Measurements from ENCODE around the gene RAB31. TPM values are rescaled to one million over a fixed set of nuclear protein-coding genes. Genes with fewer than 3 reads are reported as not detected.

Gene RAB31
- total RNA-seq, 3 donors from 2014 or later = 12.8 to 58.5 (median 27.4) TPM

GRCh38 chr18:9858642-9859041 lies 150.5 kb downstream of the RAB31 start:
- H3K36me3 ChIP-seq (ENCODE audit: low read depth) = no peaks in the 10 kb centered on the region
- intact Hi-C loops (cut with DNase I, micrococcal nuclease) = no loop called here
- no peaks in the 10 kb centered on the region for H3K9me3 ChIP-seq
- DNase-seq (no peak), ATAC-seq (no peak)
- TF ChIP-seq CTCF (IDR thresholded peaks at IDR 0.05) = no peak
- H3K4me1 ChIP-seq (ENCODE audit: low read depth) = no peaks in the 10 kb centered on the region
- H3K4me3 ChIP-seq = no peak overlapping the region

- TF ChIP-seq CTCF (IDR thresholded peaks at IDR 0.05) = no peak
- Histone ChIP-seq H3K4me1 (ENCODE audit: low read depth) (no peaks in the 10 kb centered on the region), H3K4me3 (no peak overlapping the region), H3K36me3 (ENCODE audit: low read depth) (no peaks in the 10 kb centered on the region), H3K9me3 (no peaks in the 10 kb centered on the region)
- intact Hi-C loops (cut with DNase I, micrococcal nuclease) = no loop called here
- no peak for DNase-seq
- no peak for ATAC-seq
Observed at GRCh38 chr18:9859232-9859631, 151.1 kb downstream of the RAB31 start.

- H3K4me1 ChIP-seq (ENCODE audit: low read depth) = no peaks in the 10 kb centered on the region
- H3K36me3 ChIP-seq (ENCODE audit: low read depth) = no peaks in the 10 kb centered on the region
- no peak overlapping the region for H3K4me3 ChIP-seq
- no peak for DNase-seq
- peaks cover 5% of the 10 kb centered on the region for H3K9me3 ChIP-seq
- TF ChIP-seq CTCF (IDR thresholded peaks at IDR 0.05) = no peak
- no peak for ATAC-seq
- intact Hi-C loops (cut with DNase I, micrococcal nuclease) = no loop called here
Observed at GRCh38 chr18:9860682-9861081, 152.6 kb downstream of the RAB31 start.

GRCh38 chr18:9861157-9861556 lies 153.1 kb downstream of the RAB31 start:
- Histone ChIP-seq H3K4me1 (ENCODE audit: low read depth) (no peaks in the 10 kb centered on the region), H3K36me3 (ENCODE audit: low read depth) (no peaks in the 10 kb centered on the region), H3K4me3 (no peak overlapping the region), H3K9me3 (peaks cover 6% of the 10 kb centered on the region)
- no peak for TF ChIP-seq CTCF (IDR thresholded peaks at IDR 0.05)
- no peak for ATAC-seq
- intact Hi-C loops (cut with DNase I, micrococcal nuclease) = no loop called here
- DNase-seq = no peak

GRCh38 chr18:9861933-9862332 lies 153.8 kb downstream of the RAB31 start:
- Histone ChIP-seq H3K36me3 (ENCODE audit: low read depth) (no peaks in the 10 kb centered on the region), H3K9me3 (peaks cover 6% of the 10 kb centered on the region), H3K4me1 (ENCODE audit: low read depth) (no peaks in the 10 kb centered on the region), H3K4me3 (no peak overlapping the region)
- ATAC-seq = no peak
- DNase-seq = no peak
- intact Hi-C loops (cut with DNase I, micrococcal nuclease) = no loop called here
- TF ChIP-seq CTCF (IDR thresholded peaks at IDR 0.05) = no peak

- ATAC-seq = no peak
- no peak for DNase-seq
- TF ChIP-seq CTCF (IDR thresholded peaks at IDR 0.05) = no peak
- intact Hi-C loops (cut with DNase I, micrococcal nuclease) = no loop called here
- Histone ChIP-seq H3K4me1 (ENCODE audit: low read depth) (no peaks in the 10 kb centered on the region), H3K36me3 (ENCODE audit: low read depth) (no peaks in the 10 kb centered on the region), H3K9me3 (peaks cover 6% of the 10 kb centered on the region), H3K4me3 (no peak overlapping the region)
Observed at GRCh38 chr18:9862686-9863085, 154.6 kb downstream of the RAB31 start.

Data from mucosa of descending colon (tissue), 3 donors.